Stimulated activated CD4-positive, alpha-beta T cell treated with anti-CD3 and anti-CD28 coated beads, Interleukin-4, amount 100 ng/mL, for 4 hours (primary cell): ENCODE measurements around the gene GRID2.
"Not testable (repeated sequence)": the region's sequence is repeated elsewhere in the genome, so short reads cannot be mapped to it uniquely, and the experiment has no call there.

Experiments
- DNase-seq, 2 experiments: peaks; one replicate each; pipeline ENCODE4 v3.0.0-alpha.2; 2020

GRID2 gene

GRCh38 chr4:92305878-92306520, 2.2 kb downstream of the GRID2 start:
- no peak for DNase-seq

DNA sequence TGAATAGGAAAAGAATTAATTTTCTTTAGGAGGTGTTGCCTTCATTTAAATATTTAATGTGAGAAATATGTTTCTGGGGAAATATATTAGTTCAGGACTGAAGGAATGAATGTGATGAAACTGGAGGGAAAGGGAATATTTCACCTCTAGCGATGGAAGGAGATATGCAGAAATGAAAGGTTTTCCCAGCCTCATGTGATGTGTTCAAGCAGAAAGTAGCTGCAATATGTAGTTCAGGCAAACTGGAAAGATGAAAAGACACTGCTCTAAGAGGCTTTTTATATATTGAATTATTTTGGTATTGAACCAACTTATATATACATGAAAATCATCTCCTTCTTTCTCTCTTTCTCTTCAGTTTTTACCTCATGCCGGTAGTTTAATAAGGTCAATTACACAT, 3.4 kb downstream of the GRID2 start:
- no peak for DNase-seq

DNA sequence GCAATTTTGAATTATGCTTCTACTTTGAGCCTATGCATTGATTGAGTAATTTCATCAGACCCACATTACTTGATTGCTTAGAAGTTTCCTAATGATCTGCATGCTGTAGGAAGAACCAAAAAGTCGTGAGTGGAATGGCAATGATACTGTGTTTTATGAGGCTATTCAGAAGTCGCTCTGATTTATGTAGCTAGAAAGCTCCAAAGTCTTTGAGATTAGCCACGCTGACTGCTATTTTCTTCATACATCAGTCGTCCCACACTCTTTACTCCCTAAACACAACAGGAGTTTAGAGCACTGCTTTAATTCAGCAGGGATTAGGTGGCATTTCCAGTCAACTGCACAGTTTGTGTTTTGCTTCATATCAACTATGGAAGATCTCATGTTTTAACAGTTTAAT, 4.1 kb downstream of the GRID2 start:
- DNase-seq = no peak

GRCh38 chr4:92317047-92317446, 13.3 kb downstream of the GRID2 start:
- no peak for DNase-seq

DNA sequence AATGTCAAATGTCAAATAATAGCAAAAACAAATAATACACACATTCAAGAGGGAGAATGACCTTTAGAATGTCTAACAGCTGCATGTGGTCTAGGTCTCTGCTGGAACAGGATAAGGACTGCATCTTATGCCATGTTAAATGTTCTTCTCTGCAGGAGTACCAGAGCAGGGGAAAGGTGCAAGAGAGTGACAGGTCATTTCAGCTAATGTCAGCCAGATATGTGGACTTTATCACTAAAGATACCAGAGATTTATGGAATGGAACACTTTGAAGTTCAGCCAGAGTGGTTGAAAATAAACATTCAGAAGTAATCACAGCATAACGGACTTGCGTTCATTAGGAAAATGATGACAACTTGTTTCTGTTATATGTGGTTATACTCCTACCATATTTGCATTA, 24.3 kb downstream of the GRID2 start:
- no peak for DNase-seq

GRCh38 chr4:92333016-92333415, 29.2 kb downstream of the GRID2 start:
- DNase-seq = no peak

DNA sequence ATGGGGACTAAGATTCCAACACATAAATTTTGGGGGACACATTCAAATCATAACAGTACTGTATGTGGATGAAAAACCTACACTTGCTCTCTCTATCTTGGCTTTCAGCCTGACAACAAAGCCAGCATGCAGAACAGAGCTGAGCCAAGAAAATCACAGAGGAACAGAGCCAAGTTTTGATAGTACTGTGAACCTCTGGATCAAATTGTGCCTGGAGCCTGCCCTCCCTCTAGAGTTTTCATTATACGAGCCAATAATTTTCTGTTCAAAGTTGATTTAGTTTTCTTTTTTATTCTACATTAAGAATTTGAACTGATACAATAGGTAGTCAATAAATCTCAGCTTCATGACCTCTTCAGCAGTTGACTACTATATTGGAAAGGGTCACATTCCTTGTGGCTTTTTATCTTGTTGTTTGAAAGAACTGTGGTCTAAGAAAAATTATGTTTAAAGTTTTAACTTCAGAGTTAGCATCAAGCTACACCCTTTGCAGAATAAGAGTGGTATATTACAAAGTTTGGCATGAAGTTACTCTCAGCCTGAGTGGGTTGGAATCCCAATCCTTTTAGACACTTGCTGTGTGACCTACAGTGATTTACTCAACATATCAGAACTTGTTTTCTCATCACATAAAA, 31.1 kb downstream of the GRID2 start:
- no peak for DNase-seq

- no peak for DNase-seq
Observed at GRCh38 chr4:92339676-92340075, 35.9 kb downstream of the GRID2 start.

DNA sequence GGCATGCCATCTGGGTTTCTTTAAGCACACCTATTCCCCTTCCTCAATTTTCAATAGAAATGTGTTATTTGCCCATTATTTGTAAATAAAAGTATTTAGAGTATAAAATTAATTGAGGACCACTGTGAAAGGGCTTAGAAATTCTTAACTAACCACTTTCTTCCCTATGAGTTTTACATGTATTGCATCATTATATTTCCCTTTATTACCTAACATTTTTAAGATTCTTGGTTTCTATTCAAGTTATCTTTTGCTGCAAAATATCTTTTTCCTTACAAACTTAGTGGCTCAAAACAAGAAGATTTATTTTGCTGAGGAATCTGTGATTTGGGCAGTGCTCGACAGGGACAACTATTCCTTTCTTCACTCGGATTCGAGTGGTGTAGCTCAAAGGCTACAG, 40.5 kb downstream of the GRID2 start:
- no peak for DNase-seq

GRCh38 chr4:92346289-92346688, 42.5 kb downstream of the GRID2 start:
- no peak for DNase-seq

GRCh38 chr4:92357966-92358365, 54.2 kb downstream of the GRID2 start:
- no peak for DNase-seq

DNA sequence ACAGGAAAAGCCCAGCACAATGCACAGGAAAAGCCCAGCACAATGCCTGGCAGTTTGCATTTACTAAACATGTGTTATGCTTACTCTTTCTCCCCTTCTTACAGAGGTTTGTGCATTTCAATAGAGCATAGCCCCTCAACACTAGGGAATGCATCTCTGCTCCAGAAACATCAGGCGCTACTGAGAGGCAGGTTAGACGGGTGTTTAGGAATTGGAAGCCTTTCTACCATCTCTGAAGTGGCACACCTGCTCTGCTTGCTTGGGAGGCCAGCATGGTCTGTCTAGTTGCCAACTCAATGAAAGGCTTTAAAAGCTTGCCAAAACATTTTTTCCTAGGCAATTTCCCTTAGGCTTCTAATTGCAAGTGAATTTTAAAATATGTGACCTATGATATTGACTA, 55.7 kb downstream of the GRID2 start:
- no peak for DNase-seq

DNA sequence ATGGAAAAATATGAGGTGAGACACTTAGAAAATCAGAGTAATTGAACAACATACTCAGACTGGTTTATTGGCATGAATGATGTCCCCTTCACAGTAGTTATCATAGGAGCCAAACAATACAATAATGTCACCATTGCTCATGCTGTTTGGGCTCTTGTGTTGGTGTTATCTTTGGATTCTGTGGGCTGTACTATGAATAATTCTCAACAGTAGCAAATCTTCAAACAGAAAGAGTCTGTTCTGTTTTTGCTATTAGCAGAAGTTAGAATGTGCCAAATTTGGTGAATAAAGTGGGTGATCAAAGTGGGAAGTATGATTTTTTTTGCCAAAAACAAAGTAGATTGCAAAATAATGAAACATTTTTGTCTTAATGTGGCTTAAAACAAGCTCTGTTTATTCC, 58.3 kb downstream of the GRID2 start:
- no peak for DNase-seq

DNA sequence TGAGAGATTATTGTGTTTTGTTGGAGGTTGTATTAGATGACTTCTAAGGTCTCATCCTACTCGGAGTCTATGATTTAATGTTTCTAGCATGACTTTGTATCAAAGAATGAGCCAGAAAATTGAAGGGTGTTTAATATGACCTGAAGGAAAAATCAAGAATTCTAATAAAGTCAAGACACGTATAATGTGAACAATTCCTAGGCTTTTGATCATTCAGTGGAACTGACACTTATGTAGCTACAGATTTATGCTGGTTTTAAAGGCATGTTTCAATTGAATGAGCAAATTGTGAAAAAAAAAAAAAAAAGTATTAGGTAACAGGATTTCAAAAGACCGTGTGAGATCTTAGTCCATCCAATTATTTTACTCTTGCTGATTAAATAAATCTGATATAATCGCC, 64.9 kb downstream of the GRID2 start:
- DNase-seq = no peak

- no peak for DNase-seq
Observed at GRCh38 chr4:92381616-92382015, 77.8 kb downstream of the GRID2 start.

DNA sequence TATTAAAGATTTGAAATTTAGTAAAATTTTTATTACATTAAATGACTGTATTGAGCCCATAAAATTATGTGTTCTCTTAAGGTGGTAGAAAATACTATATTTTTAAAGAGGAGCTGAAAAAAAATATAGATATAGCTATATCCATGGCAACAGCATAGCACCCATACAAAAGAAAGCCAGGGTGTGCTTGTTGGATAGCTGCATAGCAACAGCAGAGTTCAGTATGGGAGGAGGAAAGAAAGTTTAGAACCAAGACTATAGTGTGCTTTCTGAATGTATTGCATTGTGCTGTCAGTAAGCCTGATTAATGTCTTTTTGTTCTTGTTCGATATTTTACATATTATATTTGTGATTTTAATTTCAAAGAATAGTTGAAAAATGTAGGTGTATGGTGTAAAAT, 78.4 kb downstream of the GRID2 start:
- DNase-seq = no peak

GRCh38 chr4:92387459-92388069, 83.8 kb downstream of the GRID2 start:
- no peak for DNase-seq

DNA sequence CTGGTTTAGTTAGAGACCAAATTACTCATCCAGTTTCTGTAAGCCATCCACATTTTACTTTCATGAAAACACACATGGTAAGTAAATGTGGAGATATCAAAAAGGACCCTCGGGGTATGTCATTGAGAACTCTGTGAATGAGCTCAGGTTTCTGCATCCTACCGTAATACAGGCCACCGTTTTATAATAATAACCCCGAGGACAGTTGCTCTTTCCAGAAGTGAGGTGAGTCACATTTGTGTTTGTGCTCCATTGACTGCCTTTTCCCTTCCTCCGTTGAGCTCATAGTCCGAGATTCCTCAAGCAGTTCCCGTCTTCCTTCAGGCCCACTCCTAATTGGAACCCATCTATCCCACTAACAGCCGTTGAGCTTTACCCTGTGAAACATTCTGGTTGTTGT, 95.3 kb downstream of the GRID2 start:
- no peak for DNase-seq

GRCh38 chr4:92403525-92403924, 99.8 kb downstream of the GRID2 start:
- DNase-seq = not testable (repeated sequence)

DNA sequence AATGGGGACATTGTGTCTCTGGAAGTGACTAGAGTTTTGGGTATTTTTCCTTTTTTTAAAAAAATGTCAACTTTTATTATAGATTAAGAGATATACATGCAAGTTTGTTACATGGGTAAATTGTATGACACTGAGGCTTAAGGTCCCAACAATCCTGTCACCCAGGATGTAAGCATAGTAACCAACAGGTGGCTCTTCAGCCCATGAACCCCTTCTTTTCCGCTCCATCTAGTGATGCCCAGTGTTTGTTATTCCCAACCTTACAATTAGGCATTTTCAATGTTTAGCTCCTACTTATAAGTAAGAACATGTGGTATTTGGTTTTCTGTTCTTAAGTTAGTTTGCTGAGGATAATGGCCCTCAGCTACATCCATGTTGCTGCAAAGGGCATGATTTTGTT, 102.7 kb downstream of the GRID2 start:
- no peak for DNase-seq

GRCh38 chr4:92421920-92422319, 118.2 kb downstream of the GRID2 start:
- no peak for DNase-seq

DNA sequence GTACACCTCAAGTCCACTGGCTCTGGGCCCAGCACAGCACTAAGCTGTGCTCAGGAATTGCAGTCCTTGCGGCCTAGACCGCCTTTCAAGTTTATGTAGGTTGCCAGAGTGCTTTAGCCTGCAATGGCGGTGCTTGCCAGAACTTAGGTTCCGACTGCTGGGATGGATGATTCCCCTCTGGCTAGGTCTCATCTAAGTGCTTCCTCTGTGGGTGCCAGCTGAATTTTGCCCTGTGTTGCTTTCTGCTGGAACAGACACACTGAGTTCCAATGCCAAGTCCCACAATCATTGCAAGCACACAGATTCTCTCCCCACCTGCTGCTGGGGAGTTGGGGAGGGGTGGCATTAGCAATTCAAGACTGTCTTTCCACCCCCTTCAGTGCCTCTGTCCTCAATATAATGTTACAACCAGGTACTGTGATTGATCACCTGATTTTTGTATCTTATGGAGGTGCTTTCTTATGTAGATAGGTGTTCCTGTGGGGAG, 129.5 kb downstream of the GRID2 start:
- no peak for DNase-seq

GRCh38 chr4:92438722-92439121, 135.0 kb downstream of the GRID2 start:
- not testable (repeated sequence) for DNase-seq

GRCh38 chr4:92442131-92442530, 138.4 kb downstream of the GRID2 start:
- not testable (repeated sequence) for DNase-seq
